ENCODE data around the gene SEPTIN3.

SEPTIN3 gene

GRCh38 chr22:41976070-41976901, 7.0 kb downstream of the SEPTIN3 start:
- FAIRE-seq: no peak

- no peak for FAIRE-seq
These were observed 7.8 kb downstream of the SEPTIN3 start for GRCh38 chr22:41976961-41977566.

DNA sequence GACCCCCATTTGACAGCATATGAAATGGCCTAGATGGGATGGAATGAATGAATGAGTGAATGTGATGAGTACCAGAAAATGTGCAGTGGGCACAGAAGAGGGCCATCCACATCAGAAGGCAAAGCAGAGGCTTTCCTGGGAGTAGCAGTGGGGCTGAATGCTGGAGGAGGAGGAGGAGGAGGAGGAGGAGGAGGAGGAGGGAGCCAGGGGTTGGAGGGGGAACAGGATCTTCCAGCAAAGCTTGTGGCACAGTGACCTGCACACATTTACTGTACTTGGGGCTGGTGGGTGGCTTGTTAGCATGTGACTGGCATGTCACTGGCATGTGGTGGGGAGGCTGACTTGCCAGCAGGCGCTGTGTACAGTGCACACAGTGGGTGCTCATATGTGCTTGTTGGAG, 9.5 kb downstream of the SEPTIN3 start:
- no peak for FAIRE-seq

DNA sequence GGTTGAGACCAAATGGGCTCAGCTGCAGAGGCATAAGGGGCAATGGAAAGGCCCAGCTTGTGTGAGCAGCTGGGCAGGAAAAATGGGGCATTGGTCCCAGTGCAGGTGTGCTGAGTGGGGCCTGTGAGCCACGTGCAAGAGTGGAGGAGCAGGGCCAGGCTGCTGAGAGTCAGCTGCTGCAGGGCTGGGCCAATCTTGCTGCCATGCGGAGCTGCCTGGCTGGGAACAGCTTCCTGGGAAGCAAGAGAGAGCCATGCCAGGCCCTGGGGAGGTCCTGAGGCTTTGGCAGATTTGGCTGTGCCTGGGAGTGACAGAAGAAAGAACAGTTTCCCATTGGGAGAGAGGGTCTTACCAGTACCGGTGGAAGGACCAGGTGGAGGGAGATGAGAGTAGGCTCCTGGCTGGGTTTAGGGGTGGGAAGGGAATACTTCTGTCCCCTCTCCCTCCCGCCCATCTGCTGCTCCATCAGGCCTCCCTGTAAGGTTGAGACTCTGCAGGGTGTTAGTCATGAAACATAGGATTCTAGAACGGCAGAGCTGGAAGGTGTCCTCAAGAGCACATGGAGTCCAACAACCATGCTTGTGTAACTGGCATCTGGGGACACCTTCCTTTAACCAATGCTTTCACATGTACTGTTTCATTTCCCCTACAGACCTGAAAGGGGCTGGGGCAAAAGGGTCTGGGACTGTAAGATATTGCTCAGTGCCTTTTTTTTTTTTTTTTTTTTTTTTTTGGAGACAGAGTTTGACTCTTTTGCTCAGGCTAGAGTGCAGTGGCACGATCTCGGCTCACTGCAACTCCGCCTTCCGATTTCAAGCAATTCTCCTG, 10.4 kb downstream of the SEPTIN3 start:
- FAIRE-seq: no peak

GRCh38 chr22:41982865-41983264, 13.6 kb downstream of the SEPTIN3 start:
- FAIRE-seq: no peak

DNA sequence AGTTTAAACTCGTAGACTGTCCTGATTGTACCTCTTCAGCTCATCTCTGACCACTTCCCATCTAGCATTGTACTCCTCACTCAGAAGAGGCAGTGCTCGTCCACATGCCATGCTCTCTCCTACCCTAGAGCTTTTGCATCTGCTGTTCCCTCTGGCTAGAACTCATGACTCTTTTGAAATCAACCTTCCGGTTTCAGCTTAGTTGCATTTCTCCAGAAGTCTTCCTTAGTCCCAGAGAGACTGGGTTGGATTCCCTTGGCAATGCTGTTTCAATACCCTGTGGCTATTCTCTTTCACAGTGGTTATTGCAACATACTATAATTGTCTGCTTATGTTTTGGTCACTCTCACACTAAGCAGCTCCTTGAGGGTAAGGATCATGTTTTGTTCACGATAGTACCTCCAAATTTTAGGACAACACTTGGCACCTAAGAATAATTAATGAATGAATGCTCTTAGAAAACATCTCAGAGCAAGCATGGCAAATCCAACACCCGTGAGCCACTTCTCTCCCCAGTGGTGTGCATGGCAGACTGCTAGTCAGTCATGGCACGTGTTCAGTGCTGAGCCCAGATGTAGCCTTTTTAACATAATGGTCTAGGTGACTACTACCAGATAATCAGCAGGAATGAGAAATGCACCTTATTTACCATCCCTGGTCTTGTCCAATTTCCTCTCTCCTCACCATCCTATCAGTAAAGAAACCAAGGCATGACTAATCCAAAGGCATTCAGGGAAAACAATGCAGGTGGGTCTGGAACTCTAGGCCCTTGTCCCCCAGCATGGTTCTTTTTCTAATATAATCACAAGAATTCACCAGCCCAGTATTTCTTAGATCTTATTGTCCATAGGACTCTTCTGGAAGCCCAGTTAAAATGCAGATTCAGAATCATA, 14.5 kb downstream of the SEPTIN3 start:
- no peak for FAIRE-seq

GRCh38 chr22:41987276-41987675, 18.0 kb downstream of the SEPTIN3 start:
- no peak for FAIRE-seq

DNA sequence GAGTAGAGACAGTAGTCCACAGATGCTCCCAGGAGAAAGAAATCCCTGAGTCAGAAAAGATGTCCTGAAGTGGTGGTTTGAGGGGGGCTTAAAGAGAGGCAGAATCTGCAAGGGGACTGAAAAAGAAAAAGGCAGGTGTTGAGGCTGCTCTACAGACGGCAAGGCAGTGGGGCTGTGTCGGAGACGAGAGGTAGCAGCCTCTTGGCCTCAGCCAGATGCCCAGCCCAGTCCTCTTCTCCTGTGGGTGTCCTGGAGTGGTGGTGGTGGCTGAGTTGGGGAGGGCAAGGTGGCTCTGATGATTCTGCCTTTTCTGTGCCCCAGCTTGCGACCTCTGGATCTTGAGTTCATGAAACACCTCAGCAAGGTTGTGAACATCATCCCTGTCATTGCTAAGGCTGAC, 20.0 kb downstream of the SEPTIN3 start:
- no peak for FAIRE-seq

DNA sequence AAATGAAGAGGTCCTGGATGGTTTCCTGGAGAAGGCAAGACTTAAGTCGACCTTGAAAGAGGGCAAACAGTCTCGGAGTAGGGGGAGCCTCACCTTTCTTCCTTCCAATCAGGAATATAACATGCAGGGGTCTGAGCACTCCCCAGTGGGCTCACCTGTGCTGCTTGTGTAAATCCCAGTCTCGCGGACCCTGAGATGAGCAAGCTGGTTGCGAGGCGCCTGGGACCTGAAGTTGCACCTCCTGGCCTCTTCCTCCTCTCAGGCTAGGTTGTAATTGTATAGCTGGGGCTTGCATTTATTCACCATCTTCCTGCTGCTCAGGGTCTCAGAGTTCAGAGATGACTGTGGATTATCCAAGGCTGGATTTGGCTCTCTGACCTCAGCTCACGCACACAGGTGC, 21.9 kb downstream of the SEPTIN3 start:
- FAIRE-seq: no peak

- FAIRE-seq: no peak
These were observed 23.3 kb downstream of the SEPTIN3 start for GRCh38 chr22:41992496-41992895.

DNA sequence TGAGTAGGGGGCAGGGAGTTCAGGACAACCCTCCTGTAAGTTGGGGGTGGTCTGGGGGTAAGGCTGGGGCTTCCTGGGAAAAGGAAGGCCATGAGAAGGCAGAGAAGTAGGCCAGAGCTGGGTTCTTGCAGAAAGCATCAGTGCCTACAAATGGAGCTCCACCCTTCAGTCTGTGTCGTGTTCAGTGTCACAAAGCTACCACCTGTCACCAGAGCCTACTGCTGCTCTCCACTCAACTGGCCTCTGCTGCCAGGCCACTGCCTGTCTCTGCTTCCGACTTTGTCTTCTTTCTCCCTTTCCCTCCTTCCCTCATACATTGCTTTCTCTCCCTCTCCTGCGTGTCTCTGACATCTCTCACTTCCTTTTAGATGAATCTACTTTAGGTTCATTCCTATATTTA, 26.0 kb downstream of the SEPTIN3 start:
- no peak for FAIRE-seq

GRCh38 chr22:41996826-41997225, 27.6 kb downstream of the SEPTIN3 start:
- FAIRE-seq: no peak

- no peak for FAIRE-seq
These were observed 29.4 kb downstream of the SEPTIN3 start, which contains the start of gene WBP2NL for GRCh38 chr22:41998361-41999261. Gene WBP2NL (plus strand): TSS chr22:41998788. CDS start chr22:41998819, 31 bp downstream.

- FAIRE-seq: no peak
These were observed 31.2 kb downstream of the SEPTIN3 start for GRCh38 chr22:42000466-42000865.

DNA sequence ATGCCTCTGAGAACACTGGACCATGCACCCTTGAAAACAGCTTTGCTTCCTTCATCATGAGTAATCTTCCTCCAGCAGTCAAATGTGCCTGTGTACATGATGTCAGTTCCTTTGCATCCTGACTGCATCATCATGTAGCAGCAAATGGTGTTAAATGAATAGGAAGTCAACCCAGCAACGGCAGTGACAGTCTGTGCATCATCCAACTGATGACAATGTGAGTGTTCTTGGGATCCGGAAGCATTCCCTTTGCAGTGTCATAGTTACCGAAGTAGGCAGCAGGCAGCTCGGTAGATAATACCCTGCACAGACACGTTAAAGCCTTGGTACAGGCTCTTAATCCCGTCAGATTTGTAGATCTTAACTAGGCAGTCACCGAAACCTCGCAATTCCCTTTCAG, 31.9 kb downstream of the SEPTIN3 start:
- FAIRE-seq: no peak

- no peak for FAIRE-seq
These were observed 32.5 kb downstream of the SEPTIN3 start for GRCh38 chr22:42001706-42002105.

DNA sequence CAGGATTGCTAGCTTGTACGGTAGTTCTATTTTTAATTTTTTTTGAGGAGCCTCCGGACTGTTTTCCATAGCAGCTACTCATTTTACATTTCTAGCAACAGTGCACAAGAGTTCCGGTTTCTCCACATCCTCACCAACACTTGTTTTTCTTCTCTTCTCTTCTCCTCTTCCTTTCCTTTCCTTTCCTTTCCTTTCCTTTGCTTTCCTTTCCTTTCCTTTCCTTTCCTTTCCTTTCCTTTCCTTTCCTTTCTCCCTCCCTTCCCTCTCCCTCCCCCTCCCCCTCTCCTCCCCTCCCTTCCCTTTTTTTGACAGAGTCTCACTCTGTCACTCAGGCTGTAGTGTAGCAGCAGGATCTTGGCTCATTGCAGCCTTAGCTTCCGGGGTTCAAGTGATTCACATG, 38.7 kb downstream of the SEPTIN3 start:
- no peak for FAIRE-seq

- no peak for FAIRE-seq
These were observed 41.5 kb downstream of the SEPTIN3 start for GRCh38 chr22:42010778-42011177.

- no peak for FAIRE-seq
These were observed 44.1 kb downstream of the SEPTIN3 start for GRCh38 chr22:42013385-42013784.

- no peak for FAIRE-seq
These were observed 46.9 kb downstream of the SEPTIN3 start for GRCh38 chr22:42016111-42016510.

GRCh38 chr22:42018224-42018623, 49.0 kb downstream of the SEPTIN3 start:
- FAIRE-seq: no peak

Measured in endometrium (tissue), 2 donors.